HepG2 (cell line): ENCODE results near the gene CERT1. TPM values are rescaled to one million over a fixed set of nuclear protein-coding genes. Genes with fewer than 3 reads are reported as not detected.

Source experiments
- ATAC-seq: fragments of 200-7000 bp; cut with Tn5 transposase; 3 replicates; pipeline ENCODE4 v1.9.1; 2020; ENCODE audit warnings: mild to moderate bottlenecking, moderate library complexity
- BruUV-seq: library from RNA; stranded (reverse); fragments of 400-500 nt; replicated peaks from 2 replicates; lab custom pipeline; 2021; lab: Mats Ljungman, UMichigan
- CTCF ChIA-PET: fragments of 300-600 bp; formaldehyde crosslinking; extraction: SDS; loops from one replicate; lab custom pipeline; 2021; ENCODE audit warnings: low total read pairs, inconsistent platforms, low intra/inter-chr PET ratio; lab: Yijun Ruan, JAX
- POLR2A ChIA-PET: fragments of 350-600 bp; sonication (Branson Sonifier 250); formaldehyde crosslinking; loops from one replicate; lab custom pipeline; 2020; ENCODE audit warnings: antibody characterized with exemption, inconsistent platforms; lab: Yijun Ruan, JAX
- DNase-seq: peaks from one replicate; pipeline ENCODE4 v3.0.0-alpha.2; 2015; ENCODE audit warnings: low spot score
- FAIRE-seq: peaks from 3 replicates; lab custom pipeline; 2011; peaks lifted over from hg19 to GRCh38; lab: Jason Lieb, UNC
- H2AFZ ChIP-seq: one replicate; pipeline ENCODE4 v1.6.1; 2011; ENCODE audit warnings: low read length, inconsistent platforms
- H3K27ac ChIP-seq: fragments of 300-600 bp; 3 replicates; pipeline ENCODE4 v1.8.0; 2011; ENCODE audit warnings: mixed run types, mild to moderate bottlenecking, mixed read lengths, low read length, inconsistent platforms; ENCODE audit not compliant: insufficient read depth; ENCODE audit errors: extremely low read length
- H3K27me3 ChIP-seq, 2 experiments: fragments of 200-600 bp in 1 of 2; 2 replicates in 1 of 2; 3 replicates in 1 of 2; pipeline versions ENCODE4 v1.6.0 to v1.8.0; 2011; ENCODE audit warnings: low read length in 2 of 2, mild to moderate bottlenecking in 2 of 2, moderate library complexity in 2 of 2, inconsistent platforms in 1 of 2; ENCODE audit not compliant: insufficient read depth in 2 of 2, control insufficient read depth in 1 of 2
- H3K36me3 ChIP-seq, 2 experiments: fragments of 200-600 bp in 1 of 2; replicated peaks in 1 of 2; 2 replicates in 1 of 2; 3 replicates in 1 of 2; pipeline versions ENCODE4 v1.5.1 to v1.8.0; 2011; ENCODE audit warnings: low read length in 2 of 2, inconsistent platforms in 1 of 2; ENCODE audit not compliant: insufficient read depth in 2 of 2, control insufficient read depth in 1 of 2
- H3K4me1 ChIP-seq: 2 replicates; pipeline ENCODE4 v1.5.1; 2012; ENCODE audit warnings: low read length, inconsistent platforms; ENCODE audit not compliant: insufficient read depth
- H3K4me2 ChIP-seq: 2 replicates; pipeline ENCODE4 v1.6.0; 2011; ENCODE audit warnings: low read depth, low read length, inconsistent platforms
- H3K4me3 ChIP-seq, 3 experiments: fragments of 200-600 bp in 1 of 3; sonication (generic), shearing (Covaris generic) in 1 of 3; replicated peaks in 1 of 3; 2 replicates each; pipeline ENCODE4 v1.5.1; 2011 to 2016; ENCODE audit warnings: low read length in 3 of 3, inconsistent platforms in 2 of 3, low read depth in 2 of 3, mild to moderate bottlenecking in 2 of 3, control low read depth in 1 of 3, mixed read lengths in 1 of 3; ENCODE audit not compliant: insufficient read depth in 1 of 3
- H3K79me2 ChIP-seq: one replicate; pipeline ENCODE4 v1.6.1; 2011; ENCODE audit warnings: low read length, inconsistent platforms; ENCODE audit not compliant: insufficient read depth
- H3K9ac ChIP-seq: 2 replicates; pipeline ENCODE4 v1.6.0; 2011; ENCODE audit warnings: mild to moderate bottlenecking, low read depth, low read length, inconsistent platforms; ENCODE audit not compliant: insufficient read depth
- H3K9me3 ChIP-seq: 2 replicates; pipeline ENCODE4 v1.5.1; 2012; ENCODE audit warnings: mild to moderate bottlenecking, low read length
- H4K20me1 ChIP-seq: 2 replicates; pipeline ENCODE4 v1.6.0; 2011; ENCODE audit warnings: inconsistent platforms, mild to moderate bottlenecking, low read length, moderate library complexity; ENCODE audit not compliant: insufficient read depth
- FIP1L1 ChIP-seq: fragments of 200-400 bp; formaldehyde crosslinking; IDR thresholded peaks from 2 replicates; pipeline ENCODE4 v1.6.1; 2018; ENCODE audit warnings: low read depth, mild to moderate bottlenecking, low read length, moderate library complexity, borderline replicate concordance; ENCODE audit not compliant: insufficient read depth
- MAFF ChIP-seq: IDR thresholded peaks from 2 replicates; pipeline ENCODE4 v1.6.1; 2011; ENCODE audit warnings: low read depth, low read length, improper control_type of control experiment
- MAFK ChIP-seq, 2 experiments: IDR thresholded peaks in 1 of 2; conservative IDR thresholded peaks in 1 of 2; 2 replicates each; pipeline ENCODE4 v1.6.1; 2011; ENCODE audit warnings: improper control_type of control experiment in 2 of 2, low read length in 2 of 2
- MTA3 ChIP-seq: sonication (generic); formaldehyde crosslinking; IDR thresholded peaks from 2 replicates; pipeline ENCODE4 v1.4.0; 2020; ENCODE audit warnings: missing genetic modification reagents
- MXD3 ChIP-seq: IDR thresholded peaks from 2 replicates; pipeline ENCODE4 v1.6.1; 2016; ENCODE audit warnings: mild to moderate bottlenecking, missing biosample characterization, missing genetic modification reagents
- NCOA1 ChIP-seq: sonication (generic); formaldehyde crosslinking; IDR thresholded peaks from 2 replicates; pipeline ENCODE4 v1.9.0; 2021; ENCODE audit warnings: missing genetic modification reagents
- TBP ChIP-seq: sonication (generic); formaldehyde crosslinking; IDR thresholded peaks from 2 replicates; pipeline ENCODE4 v1.5.0; 2020; ENCODE audit warnings: missing genetic modification reagents
- ZBTB46 ChIP-seq: sonication (generic); formaldehyde crosslinking; IDR thresholded peaks from 2 replicates; pipeline ENCODE4 v1.4.0; 2020; ENCODE audit warnings: mild to moderate bottlenecking, missing genetic modification reagents, borderline replicate concordance
- ZNF407 ChIP-seq: sonication (generic); formaldehyde crosslinking; IDR thresholded peaks from one replicate; pipeline ENCODE4 v1.5.1; 2020; ENCODE audit warnings: mild to moderate bottlenecking, missing genetic modification reagents; ENCODE audit errors: not compliant biosample characterization
- WGBS: methylation state at CpG from one replicate; pipeline ENCODE4 v1.1.6; 2017; ENCODE audit warnings: low lambda C conversion rate; 5-methylcytosine and 5-hydroxymethylcytosine counted together
- in situ Hi-C: cut with HindIII; loops from 2 replicates; pipeline ENCODE4 v1.10.0; 2017; ENCODE audit warnings: low pct_unique_long_range_greater_than_20kb; ENCODE audit not compliant: extremely low pct_ligation_motif_present
- intact Hi-C: fragments of 100-400 bp; cut with micrococcal nuclease; formaldehyde crosslinking; loops from one replicate; pipeline ENCODE4 v1.10.0; 2022; ENCODE audit not compliant: unreplicated experiment
- polyA plus RNA-seq, 8 experiments: library from polyadenylated mRNA; depleted of rRNA in 3 of 8; stranded (reverse) in 7 of 8; unstranded in 1 of 8; fragments of >200 nt; fragmentation: Illumina TruSeq in 4 of 8; extraction: Trizol in 4 of 8; gene quantifications; 2 replicates each; pipeline versions ENCODE4 v1.2.1 to v1.2.3, GENCODE V29; 2011 to 2016; ENCODE audit warnings: low read depth in 4 of 8, missing spikeins in 1 of 8, mixed read lengths in 1 of 8; ENCODE audit not compliant: insufficient read depth in 1 of 8
- total RNA-seq, 5 experiments: library from RNA; depleted of rRNA; stranded (reverse); fragments of >200 nt; fragmentation: Illumina TruSeq; extraction: Trizol; gene quantifications; 2 replicates each; pipeline ENCODE4 v1.2.3, GENCODE V29; 2016; ENCODE audit warnings: low read depth in 1 of 5

The CERT1 gene
- total and polyA plus RNA-seq, 2 of the 13 experiments (the other 11 are each of a cell fraction or from before 2014, with no cell fraction given), result 8.2 to 12.7 TPM

- TF ChIP-seq ZNF407 (CRISPR knock-in tag) (no peak), MTA3 (no peak), TBP (CRISPR knock-in tag) (no peak)
Measured at GRCh38 chr5:75558221-75558620, 46.8 kb upstream of the CERT1 start (continued).

GRCh38 chr5:75553358-75553757 lies 41.9 kb upstream of the CERT1 start:
- H3K9ac ChIP-seq, result no peak overlapping the region
- no peak for FAIRE-seq
- peaks cover 3 to 23% of the 10 kb centered on the region in 2 experiments; a peak in 3 of 5 replicates for H3K36me3 ChIP-seq
- WGBS, result 100% methylated on average over 1 of the region's 1 CpG
- H3K9me3 ChIP-seq, result no peaks in the 10 kb centered on the region
- TF ChIP-seq FIP1L1 (no peak), NCOA1 (CRISPR knock-in tag) (no peak), MAFF (peak; percentile 83), MXD3 (CRISPR knock-in tag) (no peak), MAFK (conservative IDR thresholded peaks at IDR 0.05 in 1 of 2, IDR thresholded peaks at IDR 0.05 in 1 of 2; ENCODE audit: low read length in 2 of 2) (peak; percentile 85 to 90), ZBTB46 (CRISPR knock-in tag) (no peak)
- no peaks in the 10 kb centered on the region; a peak in 1 of 5 replicates for H3K27me3 ChIP-seq
- H2AFZ ChIP-seq, result no peak overlapping the region
- H3K4me3 ChIP-seq, result no peak overlapping the region
- ChIA-PET POLR2A (no interaction called here), CTCF (no interaction called here)
- H4K20me1 ChIP-seq, result no peaks in the 10 kb centered on the region
- no peak overlapping the region for H3K27ac ChIP-seq
- BruUV-seq, result no TSS peak
- H3K4me1 ChIP-seq, result no peaks in the 10 kb centered on the region
- in situ Hi-C loops, result no loop called here
- DNase-seq, result no peak
- intact Hi-C loops, result no loop called here
- H3K4me2 ChIP-seq, result no peak overlapping the region
- ATAC-seq, result no peak
- H3K79me2 ChIP-seq, result no peaks in the 10 kb centered on the region
